Measurements from ENCODE around the gene GYPC.

Gene GYPC

DNA sequence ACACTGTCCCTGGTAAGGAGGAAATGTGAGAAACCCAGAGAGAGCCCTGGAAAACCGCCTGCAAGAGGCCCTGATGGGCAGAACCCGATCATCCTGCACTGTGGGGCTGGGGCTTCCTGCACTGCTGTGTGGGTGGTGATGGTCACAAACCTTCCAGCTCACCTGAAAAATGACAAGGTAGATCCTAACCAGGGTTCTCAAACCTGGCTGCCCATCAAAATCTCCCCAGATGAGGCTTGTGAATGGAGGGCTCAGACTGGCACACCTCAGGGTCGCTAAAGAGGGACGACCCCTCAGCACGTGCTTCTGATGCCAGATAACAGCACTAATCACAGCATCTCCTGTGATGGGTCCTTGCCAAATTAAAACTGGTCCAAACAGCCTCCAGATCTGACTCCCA lies 74.7 kb downstream of the GYPC start:
- DNase-seq (ENCODE audit: low read depth in 2 of 2), result no peak

DNA sequence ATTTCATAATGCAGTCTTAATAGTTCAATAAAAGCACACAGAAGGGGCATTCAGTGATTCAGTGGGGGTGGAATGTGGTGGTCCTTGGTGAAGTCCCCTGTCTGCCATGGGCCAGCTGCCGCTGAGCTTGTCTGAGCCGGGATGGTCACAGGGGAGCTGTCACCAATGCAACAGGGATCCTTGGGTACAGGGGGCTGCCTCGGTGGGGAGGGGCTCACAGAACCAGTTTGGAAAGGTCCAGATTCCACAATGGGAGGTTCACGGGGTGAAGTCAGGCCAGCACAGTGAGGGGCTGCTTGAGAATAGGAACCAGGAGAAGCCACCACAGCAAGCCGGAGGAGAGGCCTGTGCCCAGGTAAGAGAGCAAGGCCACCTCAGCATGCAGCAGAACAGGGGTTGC lies 75.4 kb downstream of the GYPC start:
- DNase-seq (ENCODE audit: low read depth in 2 of 2), result no peak

DNA sequence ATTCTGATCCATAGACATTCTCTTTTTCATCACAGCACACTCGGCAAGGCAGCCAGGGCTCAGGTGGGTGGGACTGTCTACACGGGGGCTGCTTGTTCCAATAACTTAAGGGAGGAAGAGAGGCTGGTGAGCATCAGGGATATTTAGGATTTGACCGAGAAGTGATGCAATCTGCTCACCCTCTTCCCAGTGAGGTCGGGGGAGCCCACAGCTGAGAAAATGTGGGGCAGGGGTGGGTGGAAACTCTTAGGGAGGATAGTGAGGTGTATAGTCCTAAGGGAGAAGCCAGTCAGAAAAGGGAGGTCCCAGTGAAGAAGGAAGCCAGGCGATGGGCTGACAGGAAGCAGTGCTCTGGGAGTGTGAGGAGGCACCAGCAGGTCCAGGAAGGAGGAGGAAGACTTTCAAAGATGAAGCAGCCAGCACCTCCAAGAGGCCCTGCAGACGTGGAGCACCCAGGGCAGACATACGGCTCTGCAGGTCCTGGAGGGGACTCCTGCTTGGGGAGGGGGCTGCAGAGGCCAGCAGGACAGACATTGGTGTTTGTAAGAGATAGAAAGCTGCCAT lies 76.8 kb downstream of the GYPC start:
- DNase-seq (ENCODE audit: low read depth in 2 of 2), result no peak

DNA sequence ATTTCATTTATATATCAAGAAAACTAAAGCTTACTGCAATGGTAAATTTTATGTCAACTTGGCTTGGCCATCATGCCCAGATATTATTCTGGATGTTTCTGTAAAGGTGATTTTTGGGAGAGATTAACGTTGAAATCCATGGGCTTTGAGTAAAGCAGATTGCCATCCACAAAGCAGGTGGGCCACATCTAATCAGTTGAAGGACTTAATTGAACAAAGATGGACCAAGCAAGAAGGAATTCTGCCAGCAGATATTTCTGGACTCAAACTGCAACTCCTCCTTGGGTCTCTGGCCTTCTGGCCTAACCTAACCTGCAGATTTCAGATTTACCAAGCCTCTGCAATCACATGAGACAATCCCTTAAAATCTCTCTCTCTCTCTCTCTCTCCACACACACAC lies 77.8 kb downstream of the GYPC start:
- no peak for DNase-seq (ENCODE audit: low read depth in 2 of 2)

DNA sequence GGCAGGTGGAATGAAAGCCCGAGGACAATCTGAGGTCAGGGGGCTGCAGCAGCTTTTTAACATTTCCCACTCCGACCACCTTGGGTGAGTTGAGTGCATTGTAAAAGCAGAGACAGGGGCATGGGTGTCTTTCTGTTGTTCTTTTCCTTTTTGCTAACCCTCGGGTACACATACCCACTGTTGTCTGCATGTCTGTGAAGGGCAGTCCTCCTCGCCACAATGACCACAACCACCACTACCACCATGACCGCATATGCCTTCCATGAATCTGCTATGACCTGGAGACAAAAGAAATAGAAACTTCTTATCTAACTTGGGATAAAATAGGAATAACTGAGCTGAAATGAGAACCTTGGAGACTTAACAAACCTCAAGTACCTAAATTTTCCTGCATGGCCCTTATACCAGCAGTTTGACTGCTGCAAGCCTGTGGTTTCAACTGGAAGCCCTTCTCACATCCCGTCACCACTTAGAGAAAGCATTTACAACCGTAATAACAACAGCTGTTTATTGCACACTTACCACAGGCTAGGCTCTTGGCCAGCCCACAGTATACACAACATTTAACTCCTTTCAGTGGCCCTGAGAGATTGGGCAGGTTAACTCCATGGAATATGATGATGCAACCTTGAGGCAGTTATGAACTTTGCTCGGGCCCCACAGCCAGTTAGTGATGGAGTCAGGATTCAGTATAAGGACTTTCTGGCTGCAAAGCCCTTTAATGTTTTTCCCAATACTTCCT lies 80.3 kb downstream of the GYPC start:
- no peak for DNase-seq (ENCODE audit: low read depth in 2 of 2)

DNA sequence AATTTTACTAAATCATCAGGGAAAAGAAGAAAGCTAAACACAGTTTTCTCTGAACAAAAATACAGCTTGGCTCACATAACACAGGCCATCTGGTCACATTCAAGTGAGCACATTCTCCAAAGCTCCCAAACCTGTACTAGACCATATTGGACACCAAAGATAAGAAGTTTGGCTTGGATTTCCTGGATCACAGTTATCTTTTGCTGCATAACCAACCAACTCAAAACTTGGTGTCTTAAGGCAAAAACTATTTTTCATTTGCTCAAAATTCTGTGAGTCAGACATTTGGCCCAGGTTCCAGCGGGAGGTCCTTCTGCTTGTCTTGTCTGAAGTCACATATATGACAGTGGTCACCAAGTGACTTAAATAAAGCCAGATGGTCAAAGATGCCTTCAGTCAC lies 83.2 kb downstream of the GYPC start:
- DNase-seq (ENCODE audit: low read depth in 2 of 2), result no peak

DNA sequence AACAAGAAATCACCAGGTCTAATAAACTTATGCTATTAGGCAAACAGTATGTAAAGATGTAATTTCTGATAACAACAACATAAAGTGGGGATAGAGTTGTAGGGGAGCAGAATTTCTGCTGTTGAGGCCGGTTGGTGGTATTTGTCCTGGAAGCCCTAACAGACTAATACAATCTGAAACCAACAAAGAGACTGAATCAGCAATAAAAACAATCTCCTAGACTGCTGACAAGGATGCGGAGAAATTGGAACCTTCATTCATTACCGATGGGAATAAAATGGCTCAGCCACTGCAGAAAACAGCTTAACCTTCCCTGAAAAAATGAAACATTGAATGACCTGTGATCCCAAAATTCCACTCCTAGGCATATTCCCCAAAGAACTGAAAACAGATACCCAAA lies 88.7 kb downstream of the GYPC start:
- no peak for DNase-seq (ENCODE audit: low read depth in 2 of 2)

All from stimulated activated CD4-positive, alpha-beta T cell treated with anti-CD3 and anti-CD28 coated beads, Interleukin-1b, Interleukin-23, amount 100 ng/mL, for 4 hours (primary cell).